HepG2 (cell line): ENCODE measurements around the gene GSS. TPM values are rescaled to one million over a fixed set of nuclear protein-coding genes. Genes with fewer than 3 reads are reported as not detected.

Experiments
- ATAC-seq: fragments of 200-7000 bp; cut with Tn5 transposase; 3 replicates; pipeline ENCODE4 v1.9.1; 2020; ENCODE audit warnings: mild to moderate bottlenecking, moderate library complexity
- BruUV-seq: library from RNA; stranded (reverse); fragments of 400-500 nt; replicated peaks from 2 replicates; lab custom pipeline; 2021; lab: Mats Ljungman, UMichigan
- CTCF ChIA-PET: fragments of 300-600 bp; formaldehyde crosslinking; extraction: SDS; loops from one replicate; lab custom pipeline; 2021; ENCODE audit warnings: low total read pairs, inconsistent platforms, low intra/inter-chr PET ratio; lab: Yijun Ruan, JAX
- POLR2A ChIA-PET: fragments of 350-600 bp; sonication (Branson Sonifier 250); formaldehyde crosslinking; loops from one replicate; lab custom pipeline; 2020; ENCODE audit warnings: antibody characterized with exemption, inconsistent platforms; lab: Yijun Ruan, JAX
- DNase-seq: peaks from one replicate; pipeline ENCODE4 v3.0.0-alpha.2; 2015; ENCODE audit warnings: low spot score
- FAIRE-seq: peaks from 3 replicates; lab custom pipeline; 2011; peaks lifted over from hg19 to GRCh38; lab: Jason Lieb, UNC
- H2AFZ ChIP-seq: one replicate; pipeline ENCODE4 v1.6.1; 2011; ENCODE audit warnings: low read length, inconsistent platforms
- H3K27ac ChIP-seq: fragments of 300-600 bp; 3 replicates; pipeline ENCODE4 v1.8.0; 2011; ENCODE audit warnings: mixed run types, mild to moderate bottlenecking, mixed read lengths, low read length, inconsistent platforms; ENCODE audit not compliant: insufficient read depth; ENCODE audit errors: extremely low read length
- H3K27me3 ChIP-seq, 2 experiments: fragments of 200-600 bp in 1 of 2; 2 replicates in 1 of 2; 3 replicates in 1 of 2; pipeline versions ENCODE4 v1.6.0 to v1.8.0; 2011; ENCODE audit warnings: low read length in 2 of 2, mild to moderate bottlenecking in 2 of 2, moderate library complexity in 2 of 2, inconsistent platforms in 1 of 2; ENCODE audit not compliant: insufficient read depth in 2 of 2, control insufficient read depth in 1 of 2
- H3K36me3 ChIP-seq, 2 experiments: fragments of 200-600 bp in 1 of 2; replicated peaks in 1 of 2; 2 replicates in 1 of 2; 3 replicates in 1 of 2; pipeline versions ENCODE4 v1.5.1 to v1.8.0; 2011; ENCODE audit warnings: low read length in 2 of 2, inconsistent platforms in 1 of 2; ENCODE audit not compliant: insufficient read depth in 2 of 2, control insufficient read depth in 1 of 2
- H3K4me1 ChIP-seq: 2 replicates; pipeline ENCODE4 v1.5.1; 2012; ENCODE audit warnings: low read length, inconsistent platforms; ENCODE audit not compliant: insufficient read depth
- H3K4me2 ChIP-seq: 2 replicates; pipeline ENCODE4 v1.6.0; 2011; ENCODE audit warnings: low read depth, low read length, inconsistent platforms
- H3K4me3 ChIP-seq, 3 experiments: fragments of 200-600 bp in 1 of 3; sonication (generic), shearing (Covaris generic) in 1 of 3; replicated peaks in 1 of 3; 2 replicates each; pipeline ENCODE4 v1.5.1; 2011 to 2016; ENCODE audit warnings: low read length in 3 of 3, inconsistent platforms in 2 of 3, low read depth in 2 of 3, mild to moderate bottlenecking in 2 of 3, control low read depth in 1 of 3, mixed read lengths in 1 of 3; ENCODE audit not compliant: insufficient read depth in 1 of 3
- H3K79me2 ChIP-seq: one replicate; pipeline ENCODE4 v1.6.1; 2011; ENCODE audit warnings: low read length, inconsistent platforms; ENCODE audit not compliant: insufficient read depth
- H3K9ac ChIP-seq: 2 replicates; pipeline ENCODE4 v1.6.0; 2011; ENCODE audit warnings: mild to moderate bottlenecking, low read depth, low read length, inconsistent platforms; ENCODE audit not compliant: insufficient read depth
- H3K9me3 ChIP-seq: 2 replicates; pipeline ENCODE4 v1.5.1; 2012; ENCODE audit warnings: mild to moderate bottlenecking, low read length
- H4K20me1 ChIP-seq: 2 replicates; pipeline ENCODE4 v1.6.0; 2011; ENCODE audit warnings: inconsistent platforms, mild to moderate bottlenecking, low read length, moderate library complexity; ENCODE audit not compliant: insufficient read depth
- AGO2 ChIP-seq: fragments of 200-400 bp; formaldehyde crosslinking; optimal IDR thresholded peaks from 2 replicates; pipeline ENCODE3; 2017; ENCODE audit warnings: mild to moderate bottlenecking, low read depth, low read length, moderate library complexity
- PRDM4 ChIP-seq: sonication (generic); formaldehyde crosslinking; IDR thresholded peaks from 2 replicates; pipeline ENCODE4 v1.9.0; 2021; ENCODE audit warnings: missing genetic modification reagents, borderline replicate concordance
- WGBS: methylation state at CpG from one replicate; pipeline ENCODE4 v1.1.6; 2017; ENCODE audit warnings: low lambda C conversion rate; 5-methylcytosine and 5-hydroxymethylcytosine counted together
- in situ Hi-C: cut with HindIII; loops from 2 replicates; pipeline ENCODE4 v1.10.0; 2017; ENCODE audit warnings: low pct_unique_long_range_greater_than_20kb; ENCODE audit not compliant: extremely low pct_ligation_motif_present
- intact Hi-C: fragments of 100-400 bp; cut with micrococcal nuclease; formaldehyde crosslinking; loops from one replicate; pipeline ENCODE4 v1.10.0; 2022; ENCODE audit not compliant: unreplicated experiment
- polyA plus RNA-seq, 8 experiments: library from polyadenylated mRNA; depleted of rRNA in 3 of 8; stranded (reverse) in 7 of 8; unstranded in 1 of 8; fragments of >200 nt; fragmentation: Illumina TruSeq in 4 of 8; extraction: Trizol in 4 of 8; gene quantifications; 2 replicates each; pipeline versions ENCODE4 v1.2.1 to v1.2.3, GENCODE V29; 2011 to 2016; ENCODE audit warnings: low read depth in 4 of 8, missing spikeins in 1 of 8, mixed read lengths in 1 of 8; ENCODE audit not compliant: insufficient read depth in 1 of 8
- total RNA-seq, 5 experiments: library from RNA; depleted of rRNA; stranded (reverse); fragments of >200 nt; fragmentation: Illumina TruSeq; extraction: Trizol; gene quantifications; 2 replicates each; pipeline ENCODE4 v1.2.3, GENCODE V29; 2016; ENCODE audit warnings: low read depth in 1 of 5

Gene GSS
- total and polyA plus RNA-seq, 2 of the 13 experiments (the other 11 are each of a cell fraction or from before 2014, with no cell fraction given): 80.1 to 102 TPM

GRCh38 chr20:34997131-34997561, 41.5 kb upstream of the GSS start:
- CTCF ChIA-PET: no interaction called here

More at GRCh38 chr20:34997131-34997561, 41.5 kb upstream of the GSS start:
- DNase-seq (no peak), FAIRE-seq (no peak)
- TF ChIP-seq PRDM4 (CRISPR knock-in tag): no peak
- TF ChIP-seq AGO2: peak; percentile 91
- TF ChIP-seq, all 625 proteins: peak for 1
- intact Hi-C loops (no loop called here), in situ Hi-C loops (no loop called here)
- peaks cover 28 to 42% of the 10 kb centered on the region in 2 experiments for H3K36me3 ChIP-seq
- 98% methylated on average over 39 of the region's 39 CpGs for WGBS
- H3K9ac ChIP-seq: no peak overlapping the region
- H3K4me1 ChIP-seq: peaks cover 17% of the 10 kb centered on the region
- no peaks in the 10 kb centered on the region; the same call in 1 of the 2 replicates for H4K20me1 ChIP-seq
- no peak overlapping the region for H2AFZ ChIP-seq
- no peak overlapping the region for H3K4me2 ChIP-seq
- no peak overlapping the region for H3K4me3 ChIP-seq
- no peaks in the 10 kb centered on the region for H3K79me2 ChIP-seq
- H3K27me3 ChIP-seq: no peaks in the 10 kb centered on the region
- no peak for ATAC-seq
- H3K9me3 ChIP-seq: no peaks in the 10 kb centered on the region
- POLR2A ChIA-PET: no interaction called here
- no TSS peak for BruUV-seq
- no peak overlapping the region for H3K27ac ChIP-seq
